ENCODE data around the gene PRPS1L1. TPM values are rescaled to one million over a fixed set of nuclear protein-coding genes. Genes with fewer than 3 reads are reported as not detected.

The PRPS1L1 gene
- total RNA-seq, 1 experiment from 2014 or later = not detected

DNA sequence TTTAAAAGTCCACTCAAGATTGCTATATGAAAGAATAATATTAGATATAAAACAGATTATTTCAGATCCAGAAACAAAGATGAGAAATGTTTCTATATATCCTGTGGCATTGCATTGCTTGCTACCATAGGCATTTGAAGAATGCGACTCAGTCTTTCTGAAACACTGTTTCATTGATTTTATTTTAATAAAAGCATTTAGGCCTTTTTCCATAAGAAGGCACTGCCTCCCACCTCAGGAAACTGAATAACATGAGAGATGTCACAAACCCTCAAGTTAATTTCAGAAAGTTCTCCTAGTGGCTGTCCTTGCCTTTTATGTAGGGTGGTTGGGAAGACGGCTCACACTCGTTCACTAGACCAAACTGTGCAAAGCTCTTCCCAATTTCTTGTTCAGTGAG, 23.3 kb downstream of the PRPS1L1 start:
- no peaks in the 10 kb centered on the region for H3K23me2 ChIP-seq (ENCODE audit: insufficient read length, low read depth, low read length, poor library complexity, severe bottlenecking)
- no peak overlapping the region for H3K9ac ChIP-seq (ENCODE audit: extremely low read depth, insufficient read length, low read length)
- no peak overlapping the region for H2AFZ ChIP-seq (ENCODE audit: low read length)
- no peak overlapping the region for H4K5ac ChIP-seq (ENCODE audit: insufficient read length, low read depth, low read length)
- Mint-ChIP-seq H3K27ac (peak overlapping the region in 1 of 3 experiments; percentile 83; a peak in 1 of 7 replicates), H3K9me3 (peaks cover 3 to 5% of the 10 kb centered on the region in 2 experiments; a peak in 3 of 5 replicates), H3K4me3 (no peak overlapping the region), H3K27me3 (ENCODE audit: low read depth) (no peaks in the 10 kb centered on the region), H3K4me1 (peaks cover 10 to 17% of the 10 kb centered on the region in 2 experiments), H3K36me3 (ENCODE audit: insufficient read depth in 1 of 3, low read depth in 3 of 3) (no peaks in the 10 kb centered on the region; a peak in 1 of 7 replicates)
- H3K9me3 ChIP-seq (ENCODE audit: control insufficient read depth, low read depth, low read length) = no peaks in the 10 kb centered on the region
- no peaks in the 10 kb centered on the region for H3K4me1 ChIP-seq (ENCODE audit: insufficient read depth, low read length)
- no peak overlapping the region for H2AK5ac ChIP-seq (ENCODE audit: insufficient read length, low read length)
- no peak overlapping the region for H2BK20ac ChIP-seq (ENCODE audit: low read depth, low read length, poor library complexity, severe bottlenecking)
- H3K79me2 ChIP-seq (ENCODE audit: insufficient read depth, low read length) = no peaks in the 10 kb centered on the region
- H3K27me3 ChIP-seq (ENCODE audit: insufficient read depth, low read length) = no peaks in the 10 kb centered on the region
- TF ChIP-seq, protein P1, sequence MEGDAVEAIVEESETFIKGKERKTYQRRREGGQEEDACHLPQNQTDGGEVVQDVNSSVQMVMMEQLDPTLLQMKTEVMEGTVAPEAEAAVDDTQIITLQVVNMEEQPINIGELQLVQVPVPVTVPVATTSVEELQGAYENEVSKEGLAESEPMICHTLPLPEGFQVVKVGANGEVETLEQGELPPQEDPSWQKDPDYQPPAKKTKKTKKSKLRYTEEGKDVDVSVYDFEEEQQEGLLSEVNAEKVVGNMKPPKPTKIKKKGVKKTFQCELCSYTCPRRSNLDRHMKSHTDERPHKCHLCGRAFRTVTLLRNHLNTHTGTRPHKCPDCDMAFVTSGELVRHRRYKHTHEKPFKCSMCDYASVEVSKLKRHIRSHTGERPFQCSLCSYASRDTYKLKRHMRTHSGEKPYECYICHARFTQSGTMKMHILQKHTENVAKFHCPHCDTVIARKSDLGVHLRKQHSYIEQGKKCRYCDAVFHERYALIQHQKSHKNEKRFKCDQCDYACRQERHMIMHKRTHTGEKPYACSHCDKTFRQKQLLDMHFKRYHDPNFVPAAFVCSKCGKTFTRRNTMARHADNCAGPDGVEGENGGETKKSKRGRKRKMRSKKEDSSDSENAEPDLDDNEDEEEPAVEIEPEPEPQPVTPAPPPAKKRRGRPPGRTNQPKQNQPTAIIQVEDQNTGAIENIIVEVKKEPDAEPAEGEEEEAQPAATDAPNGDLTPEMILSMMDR (conservative IDR thresholded peaks at IDR 0.05) = no peak
- no peak overlapping the region for H3K4ac ChIP-seq (ENCODE audit: low read depth, low read length)
- no peaks in the 10 kb centered on the region for H3K79me1 ChIP-seq (ENCODE audit: insufficient read depth, low read depth, low read length, poor library complexity, severe bottlenecking)
- H3K56ac ChIP-seq (ENCODE audit: insufficient read length, low read depth, low read length) = no peak overlapping the region
- no peak overlapping the region for H2BK12ac ChIP-seq (ENCODE audit: insufficient read length, low read depth, low read length)
- H2BK5ac ChIP-seq (ENCODE audit: insufficient read length, low read length) = no peak overlapping the region
- no peak for DNase-seq
- H2BK15ac ChIP-seq (ENCODE audit: low read depth, low read length) = no peak overlapping the region
- H3K27ac ChIP-seq (ENCODE audit: insufficient read length, low read depth, low read length) = no peak overlapping the region
- H3K18ac ChIP-seq (ENCODE audit: insufficient read length, low read depth, low read length) = no peak overlapping the region
- H3K4me2 ChIP-seq (ENCODE audit: insufficient read depth, insufficient read length, low read length) = no peak overlapping the region
- H4K91ac ChIP-seq (ENCODE audit: insufficient read length, low read depth, low read length) = no peak overlapping the region
- H2BK120ac ChIP-seq (ENCODE audit: low read depth, low read length, poor library complexity, severe bottlenecking) = no peak overlapping the region
- no peak overlapping the region for H3K23ac ChIP-seq (ENCODE audit: insufficient read length, low read depth, low read length)
- no CpG with 5 or more reads among the region's 3 CpGs for WGBS (ENCODE audit: extremely low coverage, insufficient read length, low lambda C conversion rate)
- H3K14ac ChIP-seq (ENCODE audit: insufficient read depth, low read length) = no peak overlapping the region
- no peak overlapping the region for H3T11ph ChIP-seq (ENCODE audit: low read length)
- no peak overlapping the region for H4K8ac ChIP-seq (replicated peaks; ENCODE audit: insufficient read length, low read depth, low read length)
- no peaks in the 10 kb centered on the region for H4K20me1 ChIP-seq (ENCODE audit: control insufficient read depth, insufficient read depth, insufficient read length)
